ACC112 (cell line): ENCODE results near the gene CCR5.

Experiments
- H2AFZ ChIP-seq: fragments of 200-600 bp; sonication (generic); one replicate; pipeline ENCODE4 v1.6.0; 2017; ENCODE audit warnings: antibody characterized with exemption, low read length; ENCODE audit not compliant: unreplicated experiment
- H3K27ac ChIP-seq: fragments of 200-600 bp; sonication (generic); 2 replicates; pipeline ENCODE4 v1.5.1; 2014; ENCODE audit warnings: low read depth, mild to moderate bottlenecking, antibody characterized with exemption, low read length, moderate library complexity
- H3K27me3 ChIP-seq: fragments of 200-600 bp; sonication (generic); 2 replicates; pipeline ENCODE4 v1.6.1; 2014; ENCODE audit warnings: mild to moderate bottlenecking, antibody characterized with exemption, low read length, moderate library complexity, mixed read lengths; ENCODE audit not compliant: insufficient read depth
- H3K36me3 ChIP-seq: fragments of 200-600 bp; sonication (generic); 2 replicates; pipeline ENCODE4 v1.6.1; 2016; ENCODE audit warnings: mild to moderate bottlenecking, antibody characterized with exemption, low read length, moderate library complexity, mixed read lengths; ENCODE audit not compliant: insufficient read depth
- H3K4me1 ChIP-seq: fragments of 200-600 bp; sonication (generic); one replicate; pipeline ENCODE4 v1.6.1; 2016; ENCODE audit warnings: low read length, mixed read lengths; ENCODE audit not compliant: insufficient read depth, unreplicated experiment, control insufficient read depth
- H3K4me3 ChIP-seq: fragments of 200-600 bp; sonication (generic); 2 replicates; pipeline ENCODE4 v1.5.1; 2014; ENCODE audit warnings: mild to moderate bottlenecking, low read depth, low read length
- H3K79me2 ChIP-seq: fragments of 200-600 bp; sonication (generic); one replicate; pipeline ENCODE4 v1.6.0; 2016; ENCODE audit warnings: low read length; ENCODE audit not compliant: control insufficient read depth, unreplicated experiment, insufficient read depth

CCR5 gene

GRCh38 chr3:46419816-46420215 lies 49.1 kb downstream of the CCR5 start:
- no peaks in the 10 kb centered on the region for H3K79me2 ChIP-seq
- H3K27ac ChIP-seq = no peak overlapping the region
- H3K4me1 ChIP-seq = no peaks in the 10 kb centered on the region
- H3K4me3 ChIP-seq = no peak overlapping the region
- no peaks in the 10 kb centered on the region for H3K36me3 ChIP-seq
- no peak overlapping the region for H2AFZ ChIP-seq
- H3K27me3 ChIP-seq = no peaks in the 10 kb centered on the region

- H3K79me2 ChIP-seq = no peaks in the 10 kb centered on the region
- no peaks in the 10 kb centered on the region for H3K36me3 ChIP-seq
- H3K4me1 ChIP-seq = no peaks in the 10 kb centered on the region
- no peak overlapping the region for H3K27ac ChIP-seq
- no peak overlapping the region for H2AFZ ChIP-seq
- no peak overlapping the region for H3K4me3 ChIP-seq
- no peaks in the 10 kb centered on the region for H3K27me3 ChIP-seq
Measured at GRCh38 chr3:46420931-46421330, 50.2 kb downstream of the CCR5 start.

GRCh38 chr3:46422617-46423016 lies 51.9 kb downstream of the CCR5 start:
- Histone ChIP-seq H3K27me3 (no peaks in the 10 kb centered on the region), H3K79me2 (no peaks in the 10 kb centered on the region), H3K27ac (no peak overlapping the region), H3K4me1 (no peaks in the 10 kb centered on the region), H2AFZ (no peak overlapping the region), H3K4me3 (no peak overlapping the region), H3K36me3 (no peaks in the 10 kb centered on the region)

GRCh38 chr3:46423588-46423987 lies 52.8 kb downstream of the CCR5 start:
- H3K4me1 ChIP-seq = no peaks in the 10 kb centered on the region
- H3K79me2 ChIP-seq = no peaks in the 10 kb centered on the region
- no peaks in the 10 kb centered on the region for H3K36me3 ChIP-seq
- no peaks in the 10 kb centered on the region for H3K27me3 ChIP-seq
- H3K4me3 ChIP-seq = no peak overlapping the region
- no peak overlapping the region for H2AFZ ChIP-seq
- no peak overlapping the region for H3K27ac ChIP-seq
